DMS53 (cell line): ENCODE data around the gene SH3RF2.
"Not testable (repeated sequence)": the region's sequence is repeated elsewhere in the genome, so short reads cannot be mapped to it uniquely, and the experiment has no call there.

Experiments used
- DNase-seq: peaks from one replicate; lab custom pipeline; 2025; lab: John Stamatoyannopoulos, UW

Gene SH3RF2

GRCh38 chr5:146006470-146007190 lies 70.3 kb downstream of the SH3RF2 start:
- DNase-seq: no peak

- DNase-seq: peak; percentile 44
These were observed 70.9 kb downstream of the SH3RF2 start for GRCh38 chr5:146007270-146007669.

- no peak for DNase-seq
These were observed 71.6 kb downstream of the SH3RF2 start for GRCh38 chr5:146007989-146008388.

GRCh38 chr5:146009020-146009419 lies 72.6 kb downstream of the SH3RF2 start:
- no peak for DNase-seq

GRCh38 chr5:146010447-146010846 lies 74.1 kb downstream of the SH3RF2 start:
- not testable (repeated sequence) for DNase-seq

- no peak for DNase-seq
These were observed 77.4 kb downstream of the SH3RF2 start for GRCh38 chr5:146013761-146014160.

GRCh38 chr5:146015001-146015400 lies 78.6 kb downstream of the SH3RF2 start:
- no peak for DNase-seq

- DNase-seq: peak; percentile 48
These were observed 80.5 kb downstream of the SH3RF2 start for GRCh38 chr5:146016764-146017484.

- DNase-seq: no peak
These were observed 82.4 kb downstream of the SH3RF2 start for GRCh38 chr5:146018514-146019375.

- DNase-seq: peak; percentile 6
These were observed 83.7 kb downstream of the SH3RF2 start for GRCh38 chr5:146020100-146020499.

GRCh38 chr5:146024034-146024433 lies 87.7 kb downstream of the SH3RF2 start:
- DNase-seq: no peak

GRCh38 chr5:146025114-146025680 lies 88.8 kb downstream of the SH3RF2 start:
- DNase-seq: peak; percentile 17

GRCh38 chr5:146025681-146026080 lies 89.3 kb downstream of the SH3RF2 start:
- DNase-seq: no peak

GRCh38 chr5:146026307-146027010 lies 90.1 kb downstream of the SH3RF2 start:
- no peak for DNase-seq

- DNase-seq: peak; percentile 34
These were observed 91.4 kb downstream of the SH3RF2 start for GRCh38 chr5:146027751-146028150.

GRCh38 chr5:146032911-146033310 lies 96.5 kb downstream of the SH3RF2 start:
- no peak for DNase-seq

- no peak for DNase-seq
These were observed 97.7 kb downstream of the SH3RF2 start for GRCh38 chr5:146034127-146034526.

GRCh38 chr5:146034605-146035004 lies 98.2 kb downstream of the SH3RF2 start:
- no peak for DNase-seq

- no peak for DNase-seq
These were observed 103.0 kb downstream of the SH3RF2 start for GRCh38 chr5:146039420-146039819.

GRCh38 chr5:146040527-146040926 lies 104.1 kb downstream of the SH3RF2 start:
- DNase-seq: no peak

GRCh38 chr5:146041180-146041789 lies 104.9 kb downstream of the SH3RF2 start:
- DNase-seq: peak; percentile 44
